ENCODE data around the gene PPP2R5C. TPM values are rescaled to one million over a fixed set of nuclear protein-coding genes. Genes with fewer than 3 reads are reported as not detected.
A peak's percentile ranks its signal among the peaks of the same experiment; 100 is the strongest.
"Not testable (repeated sequence)": the region's sequence is repeated elsewhere in the genome, so short reads cannot be mapped to it uniquely, and the experiment has no call there.

The PPP2R5C gene
- total RNA-seq, 1 experiment from 2014 or later: 80.3 TPM

- DNase-seq (ENCODE audit: low read depth, low spot score) (no peak), ATAC-seq (no peak)
- no peaks in the 10 kb centered on the region for H3K27me3 ChIP-seq (ENCODE audit: control insufficient read depth, insufficient read depth, low read length)
- peaks cover 36% of the 10 kb centered on the region for H3K4me1 ChIP-seq (ENCODE audit: control insufficient read depth, insufficient read depth, low read length)
- no peaks in the 10 kb centered on the region for H3K9me3 ChIP-seq (ENCODE audit: control insufficient read depth, insufficient read depth, low read depth, low read length)
- in situ Hi-C loops (cut with HindIII; ENCODE audit: low pct_unique_long_range_greater_than_20kb, low sequenced_read_pairs) (no loop called here), intact Hi-C loops (cut with micrococcal nuclease; ENCODE audit: unreplicated experiment) (loop anchor here (10.0 kb wide), 1 partner anchor 345 kb away; the partner anchor contains the start of gene ZNF839)
- TF ChIP-seq CTCF (IDR thresholded peaks at IDR 0.05): no peak
- no peak for TF ChIP-seq TCF7L2 (IDR thresholded peaks at IDR 0.05; ENCODE audit: low read depth, low read length)
- no peak for TF ChIP-seq REST (IDR thresholded peaks at IDR 0.05; ENCODE audit: insufficient read depth in 1 of 2, low read depth in 2 of 2, low read length in 1 of 2)
- TF ChIP-seq SIN3A (IDR thresholded peaks at IDR 0.05; ENCODE audit: borderline replicate concordance, insufficient read depth, low read depth, low read length): no peak
- TF ChIP-seq POLR2AphosphoS5 (IDR thresholded peaks at IDR 0.05; ENCODE audit: low read depth, low read length): no peak
- no peak overlapping the region for H3K4me3 ChIP-seq (ENCODE audit: low read depth in 2 of 2, low read length in 2 of 2)
- H3K27ac ChIP-seq (ENCODE audit: low read length): 0 out of 2 replicates have a peak overlapping the region, but pooled peaks have one; percentile 44
- BruUV-seq (replicated peaks): no TSS peak
- POLR2A ChIA-PET: no interaction called here
- CTCF ChIA-PET: no interaction called here
- H3K36me3 ChIP-seq (ENCODE audit: control insufficient read depth, insufficient read depth, low read length): no peaks in the 10 kb centered on the region; the same call in 1 of the 2 replicates
Observed at GRCh38 chr14:101969481-101969880, 208.0 kb downstream of the PPP2R5C start.

GRCh38 chr14:101970830-101971400 is 209.4 kb downstream of the PPP2R5C start:
- Histone ChIP-seq H3K27ac (ENCODE audit: low read length) (no peak overlapping the region), H3K36me3 (ENCODE audit: control insufficient read depth, insufficient read depth, low read length) (no peaks in the 10 kb centered on the region), H3K9me3 (ENCODE audit: control insufficient read depth, insufficient read depth, low read depth, low read length) (no peaks in the 10 kb centered on the region), H3K4me1 (ENCODE audit: control insufficient read depth, insufficient read depth, low read length) (peaks cover 36% of the 10 kb centered on the region), H3K4me3 (ENCODE audit: low read depth in 2 of 2, low read length in 2 of 2) (no peak overlapping the region), H3K27me3 (ENCODE audit: control insufficient read depth, insufficient read depth, low read length) (no peaks in the 10 kb centered on the region)
- CTCF ChIA-PET: no interaction called here
- TF ChIP-seq REST (IDR thresholded peaks at IDR 0.05; ENCODE audit: insufficient read depth in 1 of 2, low read depth in 2 of 2, low read length in 1 of 2): no peak
- no peak for TF ChIP-seq CTCF (IDR thresholded peaks at IDR 0.05)
- no peak for TF ChIP-seq SIN3A (IDR thresholded peaks at IDR 0.05; ENCODE audit: borderline replicate concordance, insufficient read depth, low read depth, low read length)
- no peak for TF ChIP-seq TCF7L2 (IDR thresholded peaks at IDR 0.05; ENCODE audit: low read depth, low read length)
- no peak for TF ChIP-seq POLR2AphosphoS5 (IDR thresholded peaks at IDR 0.05; ENCODE audit: low read depth, low read length)
- intact Hi-C loops (cut with micrococcal nuclease; ENCODE audit: unreplicated experiment) (no loop called here), in situ Hi-C loops (cut with HindIII; ENCODE audit: low pct_unique_long_range_greater_than_20kb, low sequenced_read_pairs) (no loop called here)
- no peak for DNase-seq (ENCODE audit: low read depth, low spot score)
- no peak for ATAC-seq
- no TSS peak for BruUV-seq (replicated peaks)
- POLR2A ChIA-PET: interaction anchor here (0.6 kb wide), 1 partner anchor 94 kb away, joined by 7 read pairs; no protein-coding TSS in a partner anchor

GRCh38 chr14:101971458-101971857 is 209.9 kb downstream of the PPP2R5C start:
- ATAC-seq; intact Hi-C loops (cut with micrococcal nuclease; ENCODE audit: unreplicated experiment): not testable (repeated sequence)

More at GRCh38 chr14:101971458-101971857, 209.9 kb downstream of the PPP2R5C start:
- H3K27me3 ChIP-seq (ENCODE audit: control insufficient read depth, insufficient read depth, low read length); DNase-seq (ENCODE audit: low read depth, low spot score); H3K4me3 ChIP-seq (ENCODE audit: low read depth in 2 of 2, low read length in 2 of 2); in situ Hi-C loops (cut with HindIII; ENCODE audit: low pct_unique_long_range_greater_than_20kb, low sequenced_read_pairs); H3K9me3 ChIP-seq (ENCODE audit: control insufficient read depth, insufficient read depth, low read depth, low read length); BruUV-seq (replicated peaks); H3K36me3 ChIP-seq (ENCODE audit: control insufficient read depth, insufficient read depth, low read length); CTCF ChIA-PET: not testable (repeated sequence)
- H3K4me1 ChIP-seq (ENCODE audit: control insufficient read depth, insufficient read depth, low read length): peaks cover 36% of the 10 kb centered on the region
- POLR2A ChIA-PET: interaction anchor here (0.6 kb wide), 1 partner anchor 94 kb away, joined by 7 read pairs; no protein-coding TSS in a partner anchor
- peak overlapping the region; percentile 77 for H3K27ac ChIP-seq (ENCODE audit: low read length)
